A673 (cell line): ENCODE results near the gene LCE1C. TPM values are rescaled to one million over a fixed set of nuclear protein-coding genes. Genes with fewer than 3 reads are reported as not detected.

ENCODE experiments used
- BruUV-seq: library from RNA; stranded (reverse); fragments of 400-500 nt; replicated peaks from 2 replicates; lab custom pipeline; 2021; lab: Mats Ljungman, UMichigan
- CTCF ChIA-PET: fragments of 300-600 bp; sonication (Branson Sonifier 250); formaldehyde crosslinking; loops from one replicate; lab custom pipeline; 2022; ENCODE audit warnings: antibody characterized with exemption; lab: Charles Lee
- POLR2A ChIA-PET: fragments of 300-600 bp; sonication (Branson Sonifier 250); formaldehyde crosslinking; loops from one replicate; lab custom pipeline; 2022; ENCODE audit warnings: antibody characterized with exemption; ENCODE audit not compliant: low non-redundant PET; lab: Charles Lee
- DNase-seq: peaks from one replicate; pipeline ENCODE4 v3.0.0-alpha.2; 2015; ENCODE audit warnings: low spot score
- H3K27ac ChIP-seq: fragments of 200-600 bp; sonication (generic); 2 replicates; pipeline ENCODE4 v1.5.1; 2016; ENCODE audit warnings: mixed run types, low read depth, mild to moderate bottlenecking, mixed read lengths, antibody characterized with exemption, low read length; ENCODE audit not compliant: poor library complexity, severe bottlenecking
- H3K27me3 ChIP-seq: fragments of 200-600 bp; sonication (generic); replicated peaks from 2 replicates; pipeline ENCODE4 v1.6.1; 2017; ENCODE audit warnings: mixed run types, low read depth, mild to moderate bottlenecking, mixed read lengths, antibody characterized with exemption, low read length; ENCODE audit not compliant: insufficient read depth, poor library complexity
- H3K36me3 ChIP-seq: fragments of 200-600 bp; sonication (generic); 2 replicates; pipeline ENCODE4 v1.6.1; 2016; ENCODE audit warnings: mixed run types, mild to moderate bottlenecking, mixed read lengths, antibody characterized with exemption, low read length; ENCODE audit not compliant: insufficient read depth, poor library complexity, severe bottlenecking
- H3K4me1 ChIP-seq: fragments of 200-600 bp; sonication (generic); 2 replicates; pipeline ENCODE4 v1.6.1; 2017; ENCODE audit warnings: mixed run types, mild to moderate bottlenecking, mixed read lengths, antibody characterized with exemption, low read length; ENCODE audit not compliant: insufficient read depth, poor library complexity, severe bottlenecking
- H3K4me3 ChIP-seq: fragments of 200-600 bp; sonication (generic); 2 replicates; pipeline ENCODE4 v1.5.1; 2016; ENCODE audit warnings: low read depth, mixed run types, mild to moderate bottlenecking, mixed read lengths, low read length; ENCODE audit not compliant: poor library complexity, severe bottlenecking
- H3K9me3 ChIP-seq: fragments of 200-600 bp; sonication (generic); 2 replicates; pipeline ENCODE4 v1.6.1; 2016; ENCODE audit warnings: mixed run types, low read depth, mild to moderate bottlenecking, mixed read lengths, antibody characterized with exemption, low read length; ENCODE audit not compliant: poor library complexity, severe bottlenecking
- CTCF ChIP-seq: fragments of 300-800, 200-600 bp; sonication (generic); conservative IDR thresholded peaks from 2 replicates; pipeline ENCODE4 v1.5.1; 2017; ENCODE audit warnings: low read depth, mild to moderate bottlenecking, antibody characterized with exemption, low read length, moderate library complexity, mixed read lengths
- EZH2 ChIP-seq: fragments of 200-600 bp; sonication (generic); IDR thresholded peaks from 2 replicates; pipeline ENCODE4 v1.6.1; 2017; ENCODE audit warnings: borderline replicate concordance, low read depth, mild to moderate bottlenecking, mixed read lengths, antibody characterized with exemption, low read length; ENCODE audit not compliant: poor library complexity, severe bottlenecking
- intact Hi-C: fragments of 100-400 bp; cut with micrococcal nuclease; formaldehyde crosslinking; loops from one replicate; pipeline ENCODE4 v1.10.0; 2022; ENCODE audit not compliant: unreplicated experiment
- total RNA-seq: library from RNA; stranded (reverse); gene quantifications from 2 replicates; pipeline ENCODE4 v1.2.3, GENCODE V29; 2021

Gene LCE1C
- total RNA-seq, 1 experiment from 2014 or later, result not detected

DNA sequence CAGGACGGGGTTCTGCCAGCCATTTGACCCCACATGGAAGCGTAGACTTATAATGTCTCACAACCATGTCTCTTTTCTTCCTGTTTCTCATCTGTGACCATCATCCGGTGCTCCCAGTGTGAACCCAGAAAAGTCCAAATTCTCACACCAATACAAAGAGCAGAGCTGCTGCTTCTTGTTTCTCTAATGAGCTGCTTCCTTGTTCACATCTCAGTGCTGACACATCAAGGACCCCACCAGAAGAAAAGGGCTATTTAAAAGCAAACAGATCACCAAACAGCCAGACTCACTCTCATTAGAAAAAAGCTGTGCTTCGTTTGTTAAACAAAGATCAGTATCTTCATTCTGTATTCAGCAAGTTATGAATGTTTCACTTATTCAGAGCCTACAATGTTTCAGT, 10.8 kb downstream of the LCE1C start:
- TF ChIP-seq CTCF, result no peak
- TF ChIP-seq EZH2, result no peak
- no peaks in the 10 kb centered on the region for H3K4me1 ChIP-seq
- H3K9me3 ChIP-seq, result no peaks in the 10 kb centered on the region
- H3K27ac ChIP-seq, result no peak overlapping the region
- ChIA-PET CTCF (no interaction called here), POLR2A (no interaction called here)
- no peak overlapping the region for H3K4me3 ChIP-seq
- intact Hi-C loops, result no loop called here
- no TSS peak for BruUV-seq
- peaks cover 8% of the 10 kb centered on the region for H3K27me3 ChIP-seq
- DNase-seq, result no peak
- H3K36me3 ChIP-seq, result no peaks in the 10 kb centered on the region

- ChIA-PET POLR2A (no interaction called here), CTCF (no interaction called here)
- H3K9me3 ChIP-seq, result no peaks in the 10 kb centered on the region
- no TSS peak for BruUV-seq
- no peak for DNase-seq
- H3K4me1 ChIP-seq, result no peaks in the 10 kb centered on the region
- no peak within 1 kb of the TSS for H3K4me3 ChIP-seq
- H3K36me3 ChIP-seq, result no peaks in the 10 kb centered on the region
- no peak within 1 kb of the TSS for H3K27ac ChIP-seq
- no peak for TF ChIP-seq EZH2
- TF ChIP-seq CTCF, result no peak
- intact Hi-C loops, result no loop called here
- peaks cover 28% of the 10 kb centered on the region for H3K27me3 ChIP-seq
These were observed 20.4 kb downstream of the LCE1C start, which contains the start of gene LCE1E for GRCh38 chr1:152786077-152786476. Gene LCE1E (plus strand): TSS chr1:152786257. CDS start chr1:152787300, 1,043 bp downstream.

DNA sequence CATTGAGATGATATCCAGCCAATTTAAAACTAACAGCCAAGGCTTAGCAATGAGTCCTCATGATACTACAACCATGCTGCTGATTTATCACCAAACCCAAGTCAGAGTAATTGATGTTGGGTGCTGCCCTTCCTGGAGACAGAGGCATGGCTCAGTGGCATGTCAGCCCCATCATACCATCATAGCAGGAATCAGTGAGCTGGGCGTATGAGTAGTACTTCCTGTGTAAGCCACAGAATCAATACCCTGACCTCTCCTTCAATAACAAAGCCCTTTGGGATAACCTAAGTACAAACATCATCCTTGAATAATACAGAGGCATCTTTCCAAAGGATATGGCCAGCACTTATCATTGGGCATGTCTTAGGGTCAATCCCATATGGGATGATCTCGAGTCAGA, 23.4 kb downstream of the LCE1C start:
- Histone ChIP-seq H3K27ac (no peak overlapping the region), H3K27me3 (peaks cover 45% of the 10 kb centered on the region), H3K4me1 (no peaks in the 10 kb centered on the region), H3K4me3 (no peak overlapping the region), H3K9me3 (no peaks in the 10 kb centered on the region), H3K36me3 (no peaks in the 10 kb centered on the region)
- intact Hi-C loops, result no loop called here
- POLR2A ChIA-PET, result no interaction called here
- DNase-seq, result no peak
- TF ChIP-seq EZH2, result no peak
- TF ChIP-seq CTCF, result no peak
- CTCF ChIA-PET, result no interaction called here
- BruUV-seq, result no TSS peak
